ENCODE measurements around the gene MDN1.

The MDN1 gene

DNA sequence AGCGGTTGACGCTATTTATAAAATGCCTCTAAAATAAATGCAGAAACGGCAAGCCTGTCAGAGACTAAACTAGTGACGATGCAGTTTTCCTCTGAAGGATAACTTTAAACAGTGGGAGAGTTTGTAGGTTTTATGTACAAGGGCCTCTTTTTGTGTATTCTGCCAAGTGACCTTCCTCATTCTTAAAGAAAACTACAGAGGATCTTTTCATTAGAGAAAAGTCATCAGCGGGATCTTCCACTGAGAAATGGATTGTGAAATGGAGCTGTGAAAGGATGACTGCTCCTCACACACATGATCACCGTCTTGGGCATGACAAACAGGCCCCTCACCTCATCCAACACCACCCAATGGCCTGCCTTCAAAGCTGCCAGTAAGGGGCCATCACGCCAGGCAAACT, 92.1 kb downstream of the MDN1 start:
- no peak overlapping the region for H3K4me2 ChIP-seq (ENCODE audit: low read length, poor library complexity, severe bottlenecking)
- no peak overlapping the region for H4K8ac ChIP-seq (ENCODE audit: low read length)
- H3K23ac ChIP-seq (ENCODE audit: low read length in 2 of 2) = no peak overlapping the region
- H2BK12ac ChIP-seq (ENCODE audit: low read length in 2 of 2) = no peak overlapping the region
- 97% methylated on average over 6 of the region's 7 CpGs for WGBS
- H3K14ac ChIP-seq (ENCODE audit: low read length in 2 of 2) = no peak overlapping the region
- H2BK15ac ChIP-seq (ENCODE audit: low read depth, poor library complexity, severe bottlenecking) = no peak overlapping the region
- H3K4ac ChIP-seq (ENCODE audit: low read depth in 1 of 2, low read length in 2 of 2) = no peak overlapping the region
- no peak overlapping the region for H3K27ac ChIP-seq (ENCODE audit: low read length, poor library complexity, severe bottlenecking)
- no peak overlapping the region for H2BK5ac ChIP-seq (ENCODE audit: low read depth, low read length, poor library complexity, severe bottlenecking)
- H2BK120ac ChIP-seq (ENCODE audit: low read depth, low read length) = no peak overlapping the region
- H2AFZ ChIP-seq (ENCODE audit: low read depth, low read length) = no peak overlapping the region
- H3K79me1 ChIP-seq (replicated peaks; ENCODE audit: low read length, poor library complexity, severe bottlenecking) = peaks cover 5% of the 10 kb centered on the region
- H3K18ac ChIP-seq (ENCODE audit: low read depth in 1 of 2, low read length in 2 of 2) = no peak overlapping the region
- no peaks in the 10 kb centered on the region for H3K27me3 ChIP-seq (ENCODE audit: control insufficient read depth in 1 of 2, insufficient read depth in 1 of 2, low read length in 2 of 2)
- H2AK5ac ChIP-seq (ENCODE audit: low read length, severe bottlenecking) = no peak overlapping the region
- no peaks in the 10 kb centered on the region for H3K9me3 ChIP-seq (ENCODE audit: control insufficient read depth, low read length)
- no peak overlapping the region for H4K91ac ChIP-seq (ENCODE audit: low read length)
- no peak overlapping the region for H3K9ac ChIP-seq (ENCODE audit: low read length)
- H3K4me3 ChIP-seq (ENCODE audit: insufficient read depth in 1 of 2, low read depth in 1 of 2, low read length in 2 of 2) = no peak overlapping the region
- DNase-seq = no peak
- H3K36me3 ChIP-seq (ENCODE audit: control insufficient read depth in 1 of 2, insufficient read depth in 2 of 2, low read depth in 1 of 2, low read length in 2 of 2) = peaks cover 7 to 87% of the 10 kb centered on the region in 2 experiments
- no peaks in the 10 kb centered on the region for H3K4me1 ChIP-seq (ENCODE audit: control insufficient read depth, insufficient read depth, low read depth, low read length)

DNA sequence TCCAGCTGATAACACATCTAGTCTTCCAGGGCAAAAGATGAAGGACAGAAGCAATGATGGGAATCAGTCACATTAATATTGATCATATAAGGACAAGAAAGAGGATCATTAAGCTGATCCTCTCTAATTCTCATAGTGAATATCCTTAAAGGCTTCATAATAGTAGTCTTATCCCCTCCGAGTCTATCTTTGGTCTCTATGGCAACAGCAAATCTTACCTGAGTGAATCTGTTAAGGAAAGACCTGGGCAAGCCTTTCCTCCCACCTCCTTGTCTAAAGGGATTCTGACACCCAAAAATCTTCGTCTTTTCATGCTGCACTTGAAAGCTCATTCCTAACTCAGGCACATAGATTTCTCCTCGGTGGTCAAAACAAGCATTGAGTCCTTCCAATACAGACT, 94.6 kb downstream of the MDN1 start:
- no peak overlapping the region for H4K91ac ChIP-seq (ENCODE audit: low read length)
- no peaks in the 10 kb centered on the region for H3K4me1 ChIP-seq (ENCODE audit: control insufficient read depth, insufficient read depth, low read depth, low read length)
- H3K9ac ChIP-seq (ENCODE audit: low read length) = no peak overlapping the region
- no peak overlapping the region for H3K27ac ChIP-seq (ENCODE audit: low read length, poor library complexity, severe bottlenecking)
- no peaks in the 10 kb centered on the region for H3K9me3 ChIP-seq (ENCODE audit: control insufficient read depth, low read length)
- no peak overlapping the region for H2AK5ac ChIP-seq (ENCODE audit: low read length, severe bottlenecking)
- peaks cover 13 to 88% of the 10 kb centered on the region in 2 experiments for H3K36me3 ChIP-seq (ENCODE audit: control insufficient read depth in 1 of 2, insufficient read depth in 2 of 2, low read depth in 1 of 2, low read length in 2 of 2)
- H3K4me3 ChIP-seq (ENCODE audit: insufficient read depth in 1 of 2, low read depth in 1 of 2, low read length in 2 of 2) = no peak overlapping the region
- no peak overlapping the region for H3K4me2 ChIP-seq (ENCODE audit: low read length, poor library complexity, severe bottlenecking)
- 98% methylated on average over 3 of the region's 3 CpGs for WGBS
- H2BK12ac ChIP-seq (ENCODE audit: low read length in 2 of 2) = no peak overlapping the region
- no peak overlapping the region for H3K14ac ChIP-seq (ENCODE audit: low read length in 2 of 2)
- H2BK5ac ChIP-seq (ENCODE audit: low read depth, low read length, poor library complexity, severe bottlenecking) = no peak overlapping the region
- DNase-seq = no peak
- H3K27me3 ChIP-seq (ENCODE audit: control insufficient read depth in 1 of 2, insufficient read depth in 1 of 2, low read length in 2 of 2) = no peaks in the 10 kb centered on the region
- H3K18ac ChIP-seq (ENCODE audit: low read depth in 1 of 2, low read length in 2 of 2) = no peak overlapping the region
- H2BK15ac ChIP-seq (ENCODE audit: low read depth, poor library complexity, severe bottlenecking) = no peak overlapping the region
- H4K8ac ChIP-seq (ENCODE audit: low read length) = no peak overlapping the region
- no peak overlapping the region for H2AFZ ChIP-seq (ENCODE audit: low read depth, low read length)
- no peak overlapping the region for H2BK120ac ChIP-seq (ENCODE audit: low read depth, low read length)
- H3K79me1 ChIP-seq (replicated peaks; ENCODE audit: low read length, poor library complexity, severe bottlenecking) = peaks cover 2% of the 10 kb centered on the region
- H3K23ac ChIP-seq (ENCODE audit: low read length in 2 of 2) = no peak overlapping the region
- no peak overlapping the region for H3K4ac ChIP-seq (ENCODE audit: low read depth in 1 of 2, low read length in 2 of 2)

DNA sequence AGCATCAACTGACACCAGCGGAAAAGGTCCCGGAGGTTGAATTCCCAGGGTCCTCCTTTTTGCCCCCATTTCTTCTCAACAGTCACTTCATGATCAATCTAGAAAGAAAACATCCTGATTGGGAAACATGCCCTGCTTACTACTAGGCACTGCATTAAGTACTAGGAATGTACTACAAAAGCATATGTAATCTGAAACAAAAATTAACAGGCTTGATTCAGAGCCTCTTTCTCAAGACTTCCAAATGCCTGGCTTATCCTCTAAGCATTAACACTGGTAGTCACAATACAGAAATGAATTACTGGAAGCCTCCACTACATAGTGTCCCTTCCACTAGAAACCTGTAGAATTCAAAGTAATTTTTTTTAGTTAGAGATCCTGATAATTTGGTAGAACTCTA, 96.5 kb downstream of the MDN1 start:
- Histone ChIP-seq H3K4me3 (ENCODE audit: insufficient read depth in 1 of 2, low read depth in 1 of 2, low read length in 2 of 2) (no peak overlapping the region), H4K8ac (ENCODE audit: low read length) (no peak overlapping the region), H3K4me1 (ENCODE audit: control insufficient read depth, insufficient read depth, low read depth, low read length) (no peaks in the 10 kb centered on the region), H2AFZ (ENCODE audit: low read depth, low read length) (no peak overlapping the region), H2BK5ac (ENCODE audit: low read depth, low read length, poor library complexity, severe bottlenecking) (no peak overlapping the region), H2BK120ac (ENCODE audit: low read depth, low read length) (no peak overlapping the region), H3K18ac (ENCODE audit: low read depth in 1 of 2, low read length in 2 of 2) (no peak overlapping the region), H3K27ac (ENCODE audit: low read length, poor library complexity, severe bottlenecking) (no peak overlapping the region), H3K9me3 (ENCODE audit: control insufficient read depth, low read length) (no peaks in the 10 kb centered on the region), H2BK12ac (ENCODE audit: low read length in 2 of 2) (no peak overlapping the region), H3K9ac (ENCODE audit: low read length) (no peak overlapping the region), H3K4ac (ENCODE audit: low read depth in 1 of 2, low read length in 2 of 2) (no peak overlapping the region), H4K91ac (ENCODE audit: low read length) (no peak overlapping the region), H2BK15ac (ENCODE audit: low read depth, poor library complexity, severe bottlenecking) (no peak overlapping the region), H3K27me3 (ENCODE audit: control insufficient read depth in 1 of 2, insufficient read depth in 1 of 2, low read length in 2 of 2) (no peaks in the 10 kb centered on the region), H3K79me1 (replicated peaks; ENCODE audit: low read length, poor library complexity, severe bottlenecking) (no peaks in the 10 kb centered on the region), H2AK5ac (ENCODE audit: low read length, severe bottlenecking) (no peak overlapping the region), H3K23ac (ENCODE audit: low read length in 2 of 2) (no peak overlapping the region), H3K36me3 (ENCODE audit: control insufficient read depth in 1 of 2, insufficient read depth in 2 of 2, low read depth in 1 of 2, low read length in 2 of 2) (peaks cover 20 to 86% of the 10 kb centered on the region in 2 experiments), H3K14ac (ENCODE audit: low read length in 2 of 2) (no peak overlapping the region), H3K4me2 (ENCODE audit: low read length, poor library complexity, severe bottlenecking) (no peak overlapping the region)
- 100% methylated on average over 2 of the region's 2 CpGs for WGBS
- DNase-seq = no peak

DNA sequence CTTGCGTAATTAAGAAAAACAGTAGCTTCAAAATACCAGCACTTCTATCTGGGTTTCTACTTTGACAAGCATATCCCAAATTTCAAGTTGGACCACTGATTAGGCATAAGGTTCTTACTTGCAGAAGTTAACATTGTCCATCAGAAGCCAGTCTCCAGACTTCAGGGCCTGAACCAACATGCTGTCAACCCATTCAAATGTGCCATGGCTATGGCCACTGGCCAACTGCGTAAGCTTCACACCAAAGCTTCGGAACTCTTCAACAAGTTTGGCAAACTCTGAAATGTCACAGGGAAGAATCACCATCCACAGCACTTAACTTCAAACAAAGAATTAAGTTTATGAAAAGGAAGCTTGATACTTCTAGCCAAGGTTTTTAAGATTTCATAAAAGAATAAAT, 103.1 kb downstream of the MDN1 start:
- no peak for DNase-seq
- Histone ChIP-seq H2BK12ac (ENCODE audit: low read length in 2 of 2) (no peak overlapping the region), H3K4me3 (ENCODE audit: insufficient read depth in 1 of 2, low read depth in 1 of 2, low read length in 2 of 2) (no peak overlapping the region), H3K4ac (ENCODE audit: low read depth in 1 of 2, low read length in 2 of 2) (no peak overlapping the region), H2BK5ac (ENCODE audit: low read depth, low read length, poor library complexity, severe bottlenecking) (no peak overlapping the region), H3K79me1 (replicated peaks; ENCODE audit: low read length, poor library complexity, severe bottlenecking) (peaks cover 3% of the 10 kb centered on the region), H2BK15ac (ENCODE audit: low read depth, poor library complexity, severe bottlenecking) (no peak overlapping the region), H4K8ac (ENCODE audit: low read length) (no peak overlapping the region), H2AK5ac (ENCODE audit: low read length, severe bottlenecking) (no peak overlapping the region), H3K14ac (ENCODE audit: low read length in 2 of 2) (no peak overlapping the region), H2AFZ (ENCODE audit: low read depth, low read length) (no peak overlapping the region), H3K27me3 (ENCODE audit: control insufficient read depth in 1 of 2, insufficient read depth in 1 of 2, low read length in 2 of 2) (no peaks in the 10 kb centered on the region), H3K9ac (ENCODE audit: low read length) (no peak overlapping the region), H3K4me1 (ENCODE audit: control insufficient read depth, insufficient read depth, low read depth, low read length) (no peaks in the 10 kb centered on the region), H3K9me3 (ENCODE audit: control insufficient read depth, low read length) (no peaks in the 10 kb centered on the region), H3K18ac (ENCODE audit: low read depth in 1 of 2, low read length in 2 of 2) (no peak overlapping the region), H2BK120ac (ENCODE audit: low read depth, low read length) (no peak overlapping the region), H3K23ac (ENCODE audit: low read length in 2 of 2) (no peak overlapping the region), H3K27ac (ENCODE audit: low read length, poor library complexity, severe bottlenecking) (no peak overlapping the region), H3K36me3 (ENCODE audit: control insufficient read depth in 1 of 2, insufficient read depth in 2 of 2, low read depth in 1 of 2, low read length in 2 of 2) (peaks cover 19 to 92% of the 10 kb centered on the region in 2 experiments), H4K91ac (ENCODE audit: low read length) (no peak overlapping the region), H3K4me2 (ENCODE audit: low read length, poor library complexity, severe bottlenecking) (no peak overlapping the region)
- WGBS = 100% methylated on average over 2 of the region's 3 CpGs
